ENCODE data around the gene BEND6. TPM values are rescaled to one million over a fixed set of nuclear protein-coding genes. Genes with fewer than 3 reads are reported as not detected.

BEND6 gene
- total RNA-seq, 1 donor from 2014 or later: 0.38 TPM

- no peak for DNase-seq
- Histone ChIP-seq H3K36me3 (no peaks in the 10 kb centered on the region), H3K4me1 (peaks cover 9% of the 10 kb centered on the region), H3K27me3 (ENCODE audit: low read depth) (no peaks in the 10 kb centered on the region), H3K27ac (replicated peaks) (no peak overlapping the region), H3K9me3 (replicated peaks) (no peaks in the 10 kb centered on the region), H3K4me3 (no peak overlapping the region)
- intact Hi-C loops (cut with micrococcal nuclease): no loop called here
- TF ChIP-seq, protein P1, sequence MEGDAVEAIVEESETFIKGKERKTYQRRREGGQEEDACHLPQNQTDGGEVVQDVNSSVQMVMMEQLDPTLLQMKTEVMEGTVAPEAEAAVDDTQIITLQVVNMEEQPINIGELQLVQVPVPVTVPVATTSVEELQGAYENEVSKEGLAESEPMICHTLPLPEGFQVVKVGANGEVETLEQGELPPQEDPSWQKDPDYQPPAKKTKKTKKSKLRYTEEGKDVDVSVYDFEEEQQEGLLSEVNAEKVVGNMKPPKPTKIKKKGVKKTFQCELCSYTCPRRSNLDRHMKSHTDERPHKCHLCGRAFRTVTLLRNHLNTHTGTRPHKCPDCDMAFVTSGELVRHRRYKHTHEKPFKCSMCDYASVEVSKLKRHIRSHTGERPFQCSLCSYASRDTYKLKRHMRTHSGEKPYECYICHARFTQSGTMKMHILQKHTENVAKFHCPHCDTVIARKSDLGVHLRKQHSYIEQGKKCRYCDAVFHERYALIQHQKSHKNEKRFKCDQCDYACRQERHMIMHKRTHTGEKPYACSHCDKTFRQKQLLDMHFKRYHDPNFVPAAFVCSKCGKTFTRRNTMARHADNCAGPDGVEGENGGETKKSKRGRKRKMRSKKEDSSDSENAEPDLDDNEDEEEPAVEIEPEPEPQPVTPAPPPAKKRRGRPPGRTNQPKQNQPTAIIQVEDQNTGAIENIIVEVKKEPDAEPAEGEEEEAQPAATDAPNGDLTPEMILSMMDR (IDR thresholded peaks at IDR 0.05; ENCODE audit: borderline replicate concordance): no peak
Measured at GRCh38 chr6:56913285-56914074, 41.4 kb upstream of the BEND6 start.

- TF ChIP-seq, protein P1 (IDR thresholded peaks at IDR 0.05; ENCODE audit: borderline replicate concordance): no peak
- no peak overlapping the region for H3K4me3 ChIP-seq
- no peaks in the 10 kb centered on the region for H3K9me3 ChIP-seq (replicated peaks)
- peaks cover 7% of the 10 kb centered on the region for H3K27me3 ChIP-seq (ENCODE audit: low read depth)
- peak overlapping the region; percentile 48 for H3K27ac ChIP-seq (replicated peaks)
- DNase-seq: peak; percentile 30
- peaks cover 9% of the 10 kb centered on the region for H3K4me1 ChIP-seq
- intact Hi-C loops (cut with micrococcal nuclease): no loop called here
- H3K36me3 ChIP-seq: no peaks in the 10 kb centered on the region
Measured at GRCh38 chr6:56914798-56915658, 39.9 kb upstream of the BEND6 start.

GRCh38 chr6:56915832-56916231 lies 39.1 kb upstream of the BEND6 start:
- no peak overlapping the region for H3K27ac ChIP-seq (replicated peaks)
- intact Hi-C loops (cut with micrococcal nuclease): no loop called here
- TF ChIP-seq, protein P1 (IDR thresholded peaks at IDR 0.05; ENCODE audit: borderline replicate concordance): no peak

DNA sequence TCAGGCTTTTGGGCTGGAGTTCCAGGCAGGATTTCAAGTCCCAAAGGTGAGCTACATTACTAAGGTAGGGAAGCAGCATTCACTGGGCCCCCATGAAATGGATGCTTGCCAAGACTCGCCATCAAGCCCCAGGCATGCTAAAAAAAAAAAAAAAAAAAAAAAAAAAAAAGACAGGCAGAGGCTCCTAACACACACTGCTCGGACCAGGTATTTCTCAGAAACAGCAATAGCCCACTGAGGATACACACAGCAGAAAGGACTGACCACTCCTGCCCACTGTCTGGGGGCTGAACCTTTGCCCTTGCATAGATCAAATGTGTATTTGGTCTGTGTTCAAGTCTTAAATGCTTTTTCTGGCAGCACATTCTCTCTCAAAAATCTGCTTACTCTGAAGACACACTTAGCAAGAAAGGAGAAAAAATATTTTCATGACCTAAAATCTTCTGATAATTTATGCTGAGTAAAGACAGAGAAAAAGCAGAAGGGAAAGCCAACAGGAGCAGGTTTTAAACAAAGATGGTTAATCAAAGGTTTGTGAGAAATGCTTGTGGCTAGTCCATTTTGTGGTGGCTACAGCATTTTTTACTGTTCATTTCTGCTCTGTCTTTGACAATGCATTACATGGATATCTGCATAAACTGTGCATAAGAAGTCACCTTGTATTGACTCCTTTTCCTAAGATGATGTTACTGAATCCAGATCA lies 37.9 kb upstream of the BEND6 start:
- Histone ChIP-seq H3K4me1 (peaks cover 9% of the 10 kb centered on the region), H3K27ac (replicated peaks) (no peak overlapping the region), H3K9me3 (replicated peaks) (no peaks in the 10 kb centered on the region), H3K4me3 (no peak overlapping the region), H3K36me3 (no peaks in the 10 kb centered on the region), H3K27me3 (ENCODE audit: low read depth) (peaks cover 16% of the 10 kb centered on the region)
- intact Hi-C loops (cut with micrococcal nuclease): no loop called here
- no peak for DNase-seq
- TF ChIP-seq, protein P1 (IDR thresholded peaks at IDR 0.05; ENCODE audit: borderline replicate concordance): no peak

More at GRCh38 chr6:56915832-56916231, 39.1 kb upstream of the BEND6 start:
- Histone ChIP-seq H3K4me1 (peaks cover 9% of the 10 kb centered on the region), H3K27me3 (ENCODE audit: low read depth) (peaks cover 11% of the 10 kb centered on the region), H3K36me3 (no peaks in the 10 kb centered on the region), H3K9me3 (replicated peaks) (no peaks in the 10 kb centered on the region), H3K4me3 (no peak overlapping the region)
- no peak for DNase-seq

DNA sequence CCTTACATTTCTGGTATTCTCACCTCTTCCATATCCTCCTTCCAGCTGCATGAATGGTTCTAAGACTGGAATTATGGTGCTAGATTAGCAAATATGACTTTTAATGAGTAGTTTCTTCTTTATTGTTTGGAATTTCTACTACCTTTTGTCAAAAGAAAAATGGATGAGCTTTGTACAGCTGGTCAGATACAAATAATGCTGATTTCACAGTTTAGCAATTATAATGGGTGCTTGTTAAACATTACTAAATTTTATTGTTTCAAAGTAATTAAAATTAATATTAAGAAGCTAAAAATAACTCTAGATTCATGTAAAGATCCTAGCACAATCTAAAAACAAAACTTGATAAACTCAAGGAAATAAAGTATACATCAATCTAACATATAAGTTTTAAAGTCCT lies 32.3 kb upstream of the BEND6 start:
- intact Hi-C loops (cut with micrococcal nuclease): no loop called here
- no peaks in the 10 kb centered on the region for H3K9me3 ChIP-seq (replicated peaks)
- H3K36me3 ChIP-seq: no peaks in the 10 kb centered on the region
- TF ChIP-seq, protein P1 (IDR thresholded peaks at IDR 0.05; ENCODE audit: borderline replicate concordance): no peak
- H3K27me3 ChIP-seq (ENCODE audit: low read depth): peaks cover 48% of the 10 kb centered on the region
- H3K4me3 ChIP-seq: no peak overlapping the region
- no peak for DNase-seq
- no peak overlapping the region for H3K27ac ChIP-seq (replicated peaks)
- H3K4me1 ChIP-seq: no peaks in the 10 kb centered on the region
